ENCODE results near the gene RBKS.

RBKS gene

GRCh38 chr2:27824401-27824800 lies 65.8 kb downstream of the RBKS start:
- Histone ChIP-seq H4K12ac (ENCODE audit: low read depth, low read length) (no peak overlapping the region), H3K23ac (ENCODE audit: low read length) (no peak overlapping the region), H3K14ac (ENCODE audit: low read length) (no peak overlapping the region), H4K91ac (ENCODE audit: low read depth, low read length) (no peak overlapping the region), H2BK12ac (ENCODE audit: low read length) (no peak overlapping the region), H3K9me3 (ENCODE audit: insufficient read depth, low read depth, low read length) (peaks cover 2% of the 10 kb centered on the region), H2AFZ (ENCODE audit: insufficient read depth, low read length, poor library complexity) (no peak overlapping the region), H3K79me2 (ENCODE audit: control insufficient read depth, insufficient read depth, low read length, poor library complexity) (no peaks in the 10 kb centered on the region), H2BK5ac (ENCODE audit: low read depth, low read length, poor library complexity) (no peak overlapping the region), H3K36me3 (ENCODE audit: control insufficient read depth in 1 of 2, insufficient read depth in 2 of 2, low read length in 2 of 2) (no peaks in the 10 kb centered on the region), H3K27me3 (ENCODE audit: insufficient read depth, low read length) (no peaks in the 10 kb centered on the region), H2BK120ac (ENCODE audit: insufficient read depth, low read length, poor library complexity) (no peak overlapping the region), H3K4me1 (ENCODE audit: control insufficient read depth in 1 of 2, insufficient read depth in 2 of 2, low read length in 2 of 2) (no peaks in the 10 kb centered on the region), H3K9ac (ENCODE audit: low read length) (no peak overlapping the region), H3K4ac (ENCODE audit: low read depth, low read length) (no peak overlapping the region), H4K8ac (ENCODE audit: low read depth, low read length) (no peak overlapping the region), H3K4me3 (ENCODE audit: low read depth, low read length) (no peak overlapping the region), H3K4me2 (ENCODE audit: low read length) (no peak overlapping the region), H3K79me1 (ENCODE audit: low read length) (no peaks in the 10 kb centered on the region), H2AK5ac (ENCODE audit: low read length) (no peak overlapping the region), H3K27ac (ENCODE audit: low read depth, low read length) (no peak overlapping the region), H3K18ac (ENCODE audit: low read length) (no peak overlapping the region)
- WGBS (ENCODE audit: extremely low coverage, insufficient coverage, insufficient read length) = no CpG with 5 or more reads among the region's 1 CpG
- no peak for DNase-seq

GRCh38 chr2:27823569-27823968 lies 66.6 kb downstream of the RBKS start:
- Histone ChIP-seq H2BK12ac (ENCODE audit: low read length) (no peak overlapping the region), H4K8ac (ENCODE audit: low read depth, low read length) (no peak overlapping the region), H3K9me3 (ENCODE audit: insufficient read depth, low read depth, low read length) (peaks cover 2% of the 10 kb centered on the region), H3K4ac (ENCODE audit: low read depth, low read length) (no peak overlapping the region), H3K27ac (ENCODE audit: low read depth, low read length) (no peak overlapping the region), H2AK5ac (ENCODE audit: low read length) (no peak overlapping the region), H4K12ac (ENCODE audit: low read depth, low read length) (no peak overlapping the region), H4K91ac (ENCODE audit: low read depth, low read length) (no peak overlapping the region), H3K4me2 (ENCODE audit: low read length) (no peak overlapping the region), H2AFZ (ENCODE audit: insufficient read depth, low read length, poor library complexity) (no peak overlapping the region), H3K36me3 (ENCODE audit: control insufficient read depth in 1 of 2, insufficient read depth in 2 of 2, low read length in 2 of 2) (no peaks in the 10 kb centered on the region), H3K27me3 (ENCODE audit: insufficient read depth, low read length) (no peaks in the 10 kb centered on the region), H3K79me1 (ENCODE audit: low read length) (no peaks in the 10 kb centered on the region), H3K14ac (ENCODE audit: low read length) (no peak overlapping the region), H3K23ac (ENCODE audit: low read length) (no peak overlapping the region), H3K4me3 (ENCODE audit: low read depth, low read length) (no peak overlapping the region), H3K18ac (ENCODE audit: low read length) (no peak overlapping the region), H3K9ac (ENCODE audit: low read length) (no peak overlapping the region), H2BK120ac (ENCODE audit: insufficient read depth, low read length, poor library complexity) (no peak overlapping the region), H2BK5ac (ENCODE audit: low read depth, low read length, poor library complexity) (no peak overlapping the region), H3K4me1 (ENCODE audit: control insufficient read depth in 1 of 2, insufficient read depth in 2 of 2, low read length in 2 of 2) (no peaks in the 10 kb centered on the region), H3K79me2 (ENCODE audit: control insufficient read depth, insufficient read depth, low read length, poor library complexity) (no peaks in the 10 kb centered on the region)
- DNase-seq = no peak
- WGBS (ENCODE audit: extremely low coverage, insufficient coverage, insufficient read length) = no CpG with 5 or more reads among the region's 5 CpGs

GRCh38 chr2:27823135-27823534 lies 67.1 kb downstream of the RBKS start:
- Histone ChIP-seq H4K12ac (ENCODE audit: low read depth, low read length) (no peak overlapping the region), H3K4ac (ENCODE audit: low read depth, low read length) (no peak overlapping the region), H3K27ac (ENCODE audit: low read depth, low read length) (no peak overlapping the region), H3K23ac (ENCODE audit: low read length) (no peak overlapping the region), H4K8ac (ENCODE audit: low read depth, low read length) (no peak overlapping the region), H3K36me3 (ENCODE audit: control insufficient read depth in 1 of 2, insufficient read depth in 2 of 2, low read length in 2 of 2) (no peaks in the 10 kb centered on the region), H3K79me2 (ENCODE audit: control insufficient read depth, insufficient read depth, low read length, poor library complexity) (no peaks in the 10 kb centered on the region), H2BK5ac (ENCODE audit: low read depth, low read length, poor library complexity) (no peak overlapping the region), H2AK5ac (ENCODE audit: low read length) (no peak overlapping the region), H3K14ac (ENCODE audit: low read length) (no peak overlapping the region), H2BK120ac (ENCODE audit: insufficient read depth, low read length, poor library complexity) (no peak overlapping the region), H3K4me3 (ENCODE audit: low read depth, low read length) (no peak overlapping the region), H2AFZ (ENCODE audit: insufficient read depth, low read length, poor library complexity) (no peak overlapping the region), H3K9ac (ENCODE audit: low read length) (no peak overlapping the region), H3K4me2 (ENCODE audit: low read length) (no peak overlapping the region), H3K9me3 (ENCODE audit: insufficient read depth, low read depth, low read length) (peaks cover 2% of the 10 kb centered on the region), H2BK12ac (ENCODE audit: low read length) (no peak overlapping the region), H3K4me1 (ENCODE audit: control insufficient read depth in 1 of 2, insufficient read depth in 2 of 2, low read length in 2 of 2) (no peaks in the 10 kb centered on the region), H3K27me3 (ENCODE audit: insufficient read depth, low read length) (no peaks in the 10 kb centered on the region), H3K79me1 (ENCODE audit: low read length) (no peaks in the 10 kb centered on the region), H4K91ac (ENCODE audit: low read depth, low read length) (no peak overlapping the region), H3K18ac (ENCODE audit: low read length) (no peak overlapping the region)
- WGBS (ENCODE audit: extremely low coverage, insufficient coverage, insufficient read length) = no CpG with 5 or more reads among the region's 5 CpGs
- no peak for DNase-seq

- Histone ChIP-seq H3K14ac (ENCODE audit: low read length) (no peak overlapping the region), H3K18ac (ENCODE audit: low read length) (no peak overlapping the region), H3K27ac (ENCODE audit: low read depth, low read length) (no peak overlapping the region)
These were observed 68.1 kb downstream of the RBKS start for GRCh38 chr2:27822049-27822448.

More at GRCh38 chr2:27822049-27822448, 68.1 kb downstream of the RBKS start:
- peaks cover 2% of the 10 kb centered on the region for H3K9me3 ChIP-seq (ENCODE audit: insufficient read depth, low read depth, low read length)
- no peak overlapping the region for H2AFZ ChIP-seq (ENCODE audit: insufficient read depth, low read length, poor library complexity)
- no peak overlapping the region for H2BK5ac ChIP-seq (ENCODE audit: low read depth, low read length, poor library complexity)
- no peaks in the 10 kb centered on the region for H3K4me1 ChIP-seq (ENCODE audit: control insufficient read depth in 1 of 2, insufficient read depth in 2 of 2, low read length in 2 of 2)
- no peak overlapping the region for H2BK12ac ChIP-seq (ENCODE audit: low read length)
- H3K4me2 ChIP-seq (ENCODE audit: low read length) = no peak overlapping the region
- H3K4ac ChIP-seq (ENCODE audit: low read depth, low read length) = no peak overlapping the region
- H3K36me3 ChIP-seq (ENCODE audit: control insufficient read depth in 1 of 2, insufficient read depth in 2 of 2, low read length in 2 of 2) = no peaks in the 10 kb centered on the region
- no peak overlapping the region for H2BK120ac ChIP-seq (ENCODE audit: insufficient read depth, low read length, poor library complexity)
- no peak overlapping the region for H3K23ac ChIP-seq (ENCODE audit: low read length)
- no peaks in the 10 kb centered on the region for H3K79me1 ChIP-seq (ENCODE audit: low read length)
- no peak overlapping the region for H2AK5ac ChIP-seq (ENCODE audit: low read length)
- no peak overlapping the region for H3K9ac ChIP-seq (ENCODE audit: low read length)
- H4K12ac ChIP-seq (ENCODE audit: low read depth, low read length) = no peak overlapping the region
- no peak overlapping the region for H4K91ac ChIP-seq (ENCODE audit: low read depth, low read length)
- no peak overlapping the region for H3K4me3 ChIP-seq (ENCODE audit: low read depth, low read length)
- no peaks in the 10 kb centered on the region for H3K27me3 ChIP-seq (ENCODE audit: insufficient read depth, low read length)
- WGBS (ENCODE audit: extremely low coverage, insufficient coverage, insufficient read length) = no CpG with 5 or more reads among the region's 1 CpG
- no peak overlapping the region for H4K8ac ChIP-seq (ENCODE audit: low read depth, low read length)
- DNase-seq = no peak
- no peaks in the 10 kb centered on the region for H3K79me2 ChIP-seq (ENCODE audit: control insufficient read depth, insufficient read depth, low read length, poor library complexity)

Measured in trophoblast cell (in vitro differentiated cells and primary cell).